Mesothelial cell of epicardium (in vitro differentiated cells): Measurements from ENCODE around the gene DEAF1. TPM values are rescaled to one million over a fixed set of nuclear protein-coding genes. Genes with fewer than 3 reads are reported as not detected.
"Not testable (repeated sequence)": the region's sequence is repeated elsewhere in the genome, so short reads cannot be mapped to it uniquely, and the experiment has no call there.

Source experiments
- DNase-seq, 2 experiments: peaks; one replicate each; pipeline ENCODE4 v3.0.0; 2021; ENCODE audit warnings: low spot score in 2 of 2; ENCODE audit not compliant: unreplicated experiment in 2 of 2
- H3K27ac Mint-ChIP-seq: 2 replicates; pipeline ENCODE4 v1.8.0; 2021; ENCODE audit warnings: mixed read lengths
- H3K27me3 Mint-ChIP-seq: 2 replicates; pipeline ENCODE4 v1.8.0; 2021; ENCODE audit warnings: low read depth, mixed read lengths
- H3K36me3 Mint-ChIP-seq: 2 replicates; pipeline ENCODE4 v1.8.0; 2021; ENCODE audit warnings: mixed read lengths
- H3K4me1 Mint-ChIP-seq: 2 replicates; pipeline ENCODE4 v1.8.0; 2021; ENCODE audit warnings: mixed read lengths
- H3K4me3 Mint-ChIP-seq: 2 replicates; pipeline ENCODE4 v1.8.0; 2021; ENCODE audit warnings: mild to moderate bottlenecking, moderate library complexity, mixed read lengths
- H3K9me3 Mint-ChIP-seq: 2 replicates; pipeline ENCODE4 v1.8.0; 2021; ENCODE audit warnings: mixed read lengths
- CTCF ChIP-seq: fragments of 200-600 bp; sonication (generic); IDR thresholded peaks from one replicate; pipeline ENCODE4 v1.5.0; 2021; ENCODE audit warnings: antibody characterized with exemption; ENCODE audit not compliant: unreplicated experiment
- total RNA-seq: library from RNA; stranded (reverse); gene quantifications from 3 replicates; pipeline ENCODE4 v1.2.1, GENCODE V29; 2021

Gene DEAF1
- total RNA-seq, 1 donor from 2014 or later = 64.0 TPM

GRCh38 chr11:659532-660085, 35.4 kb downstream of the DEAF1 start:
- no peak overlapping the region for H3K27ac Mint-ChIP-seq
- no peaks in the 10 kb centered on the region for H3K4me1 Mint-ChIP-seq
- H3K36me3 Mint-ChIP-seq = peaks cover 8% of the 10 kb centered on the region
- no peak for DNase-seq
- H3K4me3 Mint-ChIP-seq = no peak overlapping the region
- H3K9me3 Mint-ChIP-seq = no peaks in the 10 kb centered on the region
- H3K27me3 Mint-ChIP-seq = no peaks in the 10 kb centered on the region
- TF ChIP-seq CTCF = no peak

- Mint-ChIP-seq H3K27me3 (no peaks in the 10 kb centered on the region), H3K9me3 (no peaks in the 10 kb centered on the region), H3K27ac (no peak overlapping the region), H3K36me3 (peaks cover 3% of the 10 kb centered on the region), H3K4me1 (no peaks in the 10 kb centered on the region), H3K4me3 (no peak overlapping the region)
- DNase-seq = no peak
- no peak for TF ChIP-seq CTCF
These were observed 37.3 kb downstream of the DEAF1 start for GRCh38 chr11:657691-658126.

GRCh38 chr11:656866-657265, 38.2 kb downstream of the DEAF1 start:
- Mint-ChIP-seq H3K4me1 (no peaks in the 10 kb centered on the region), H3K27me3 (no peaks in the 10 kb centered on the region), H3K9me3 (no peaks in the 10 kb centered on the region), H3K27ac (no peak overlapping the region), H3K36me3 (peaks cover 3% of the 10 kb centered on the region), H3K4me3 (no peak overlapping the region)
- TF ChIP-seq CTCF = no peak
- DNase-seq = no peak

GRCh38 chr11:656426-656825, 38.6 kb downstream of the DEAF1 start:
- Mint-ChIP-seq H3K36me3 (peaks cover 4% of the 10 kb centered on the region), H3K4me1 (no peaks in the 10 kb centered on the region), H3K9me3 (no peaks in the 10 kb centered on the region), H3K27me3 (no peaks in the 10 kb centered on the region), H3K27ac (no peak overlapping the region), H3K4me3 (no peak overlapping the region)
- no peak for TF ChIP-seq CTCF
- DNase-seq = no peak

GRCh38 chr11:655036-655726, 39.8 kb downstream of the DEAF1 start:
- H3K4me1 Mint-ChIP-seq = no peaks in the 10 kb centered on the region
- H3K36me3 Mint-ChIP-seq = peaks cover 6% of the 10 kb centered on the region
- no peak for TF ChIP-seq CTCF
- DNase-seq = no peak
- H3K27me3 Mint-ChIP-seq = no peaks in the 10 kb centered on the region
- no peak overlapping the region for H3K27ac Mint-ChIP-seq
- H3K4me3 Mint-ChIP-seq = no peak overlapping the region
- no peaks in the 10 kb centered on the region for H3K9me3 Mint-ChIP-seq

- H3K4me1 Mint-ChIP-seq, H3K27ac Mint-ChIP-seq, H3K9me3 Mint-ChIP-seq, H3K36me3 Mint-ChIP-seq, H3K4me3 Mint-ChIP-seq, DNase-seq, H3K27me3 Mint-ChIP-seq: not testable (repeated sequence)
These were observed 40.6 kb downstream of the DEAF1 start for GRCh38 chr11:654444-654843.
